Activated B cell treated with CpG ODN at 0.5 μM for 24 hours (primary cell): ENCODE measurements around the gene CNTNAP2. TPM values are rescaled to one million over a fixed set of nuclear protein-coding genes. Genes with fewer than 3 reads are reported as not detected.

ENCODE experiments used
- ATAC-seq: fragments of 200-7000 bp; cut with Tn5 transposase; one replicate; pipeline ENCODE4 v1.10.0; 2021; ENCODE audit warnings: low read depth, mild to moderate bottlenecking, moderate library complexity
- CTCF ChIA-PET: fragments of 350-600 bp; sonication (Branson Sonifier 250); formaldehyde crosslinking; loops from one replicate; lab custom pipeline; 2021; ENCODE audit warnings: antibody characterized with exemption; lab: Charles Lee
- POLR2A ChIA-PET: fragments of 350-600 bp; sonication (Branson Sonifier 250); formaldehyde crosslinking; loops from one replicate; lab custom pipeline; 2021; ENCODE audit warnings: antibody characterized with exemption; lab: Charles Lee
- DNase-seq: peaks from one replicate; pipeline ENCODE4 v3.0.0; 2022
- H3K27ac Mint-ChIP-seq: one replicate; pipeline ENCODE4 v1.8.0; 2020; ENCODE audit warnings: mixed read lengths
- H3K27me3 Mint-ChIP-seq: one replicate; pipeline ENCODE4 v1.8.0; 2021; ENCODE audit warnings: mixed read lengths
- H3K36me3 Mint-ChIP-seq: one replicate; pipeline ENCODE4 v1.8.0; 2021; ENCODE audit warnings: low read depth, mixed read lengths
- H3K4me1 Mint-ChIP-seq: one replicate; pipeline ENCODE4 v1.8.0; 2021; ENCODE audit warnings: mixed read lengths
- H3K4me3 Mint-ChIP-seq: one replicate; pipeline ENCODE4 v1.8.0; 2020; ENCODE audit warnings: mild to moderate bottlenecking, mixed read lengths
- H3K9me3 Mint-ChIP-seq: one replicate; pipeline ENCODE4 v1.8.0; 2020; ENCODE audit warnings: mixed read lengths
- CTCF ChIP-seq: fragments of 200-600 bp; IDR thresholded peaks from one replicate; pipeline ENCODE4 v1.8.0; 2022; ENCODE audit warnings: antibody characterized with exemption, mild to moderate bottlenecking
- intact Hi-C: fragments of 100-400 bp; cut with micrococcal nuclease; formaldehyde crosslinking; loops from one replicate; pipeline ENCODE4 v1.15.1; 2024
- total RNA-seq: library from RNA; stranded (reverse); gene quantifications from 2 replicates; pipeline ENCODE4 v1.2.3, GENCODE V29; 2022

CNTNAP2 gene
- total RNA-seq, 1 donor from 2014 or later = 0.84 TPM

GRCh38 chr7:147650991-147651390, 1534.4 kb downstream of the CNTNAP2 start:
- ChIA-PET POLR2A (no interaction called here), CTCF (no interaction called here)
- H3K36me3 Mint-ChIP-seq = no peaks in the 10 kb centered on the region
- intact Hi-C loops = no loop called here
- no peaks in the 10 kb centered on the region for H3K9me3 Mint-ChIP-seq
- TF ChIP-seq CTCF = no peak
- no peak for ATAC-seq
- no peaks in the 10 kb centered on the region for H3K27me3 Mint-ChIP-seq
- no peak overlapping the region for H3K4me3 Mint-ChIP-seq
- no peak overlapping the region for H3K27ac Mint-ChIP-seq
- H3K4me1 Mint-ChIP-seq = no peaks in the 10 kb centered on the region
- DNase-seq = no peak

- Mint-ChIP-seq H3K27me3 (no peaks in the 10 kb centered on the region), H3K4me3 (no peak overlapping the region), H3K27ac (no peak overlapping the region), H3K4me1 (no peaks in the 10 kb centered on the region), H3K36me3 (no peaks in the 10 kb centered on the region), H3K9me3 (no peaks in the 10 kb centered on the region)
- intact Hi-C loops = no loop called here
- TF ChIP-seq CTCF = no peak
- ATAC-seq (no peak), DNase-seq (no peak)
- POLR2A ChIA-PET = no interaction called here
- CTCF ChIA-PET = no interaction called here
Measured at GRCh38 chr7:147651601-147652000, 1535.0 kb downstream of the CNTNAP2 start.

- Mint-ChIP-seq H3K27me3 (no peaks in the 10 kb centered on the region), H3K4me1 (no peaks in the 10 kb centered on the region), H3K36me3 (no peaks in the 10 kb centered on the region), H3K9me3 (no peaks in the 10 kb centered on the region), H3K4me3 (no peak overlapping the region), H3K27ac (no peak overlapping the region)
- ATAC-seq (no peak), DNase-seq (no peak)
- ChIA-PET CTCF (no interaction called here), POLR2A (no interaction called here)
- intact Hi-C loops = no loop called here
- no peak for TF ChIP-seq CTCF
Measured at GRCh38 chr7:147653456-147653855, 1536.9 kb downstream of the CNTNAP2 start.

GRCh38 chr7:147658392-147658967, 1541.9 kb downstream of the CNTNAP2 start:
- H3K4me3 Mint-ChIP-seq = no peak overlapping the region
- DNase-seq = no peak
- ChIA-PET CTCF (no interaction called here), POLR2A (no interaction called here)
- intact Hi-C loops = no loop called here
- H3K9me3 Mint-ChIP-seq = peaks cover 3% of the 10 kb centered on the region
- H3K4me1 Mint-ChIP-seq = no peaks in the 10 kb centered on the region
- no peaks in the 10 kb centered on the region for H3K36me3 Mint-ChIP-seq
- no peaks in the 10 kb centered on the region for H3K27me3 Mint-ChIP-seq
- ATAC-seq = no peak
- no peak for TF ChIP-seq CTCF
- H3K27ac Mint-ChIP-seq = no peak overlapping the region

- no peak overlapping the region for H3K4me3 Mint-ChIP-seq
- ChIA-PET CTCF (no interaction called here), POLR2A (no interaction called here)
- TF ChIP-seq CTCF = no peak
- ATAC-seq (no peak), DNase-seq (no peak)
- no peaks in the 10 kb centered on the region for H3K4me1 Mint-ChIP-seq
- peaks cover 3% of the 10 kb centered on the region for H3K9me3 Mint-ChIP-seq
- no peaks in the 10 kb centered on the region for H3K36me3 Mint-ChIP-seq
- no peaks in the 10 kb centered on the region for H3K27me3 Mint-ChIP-seq
- intact Hi-C loops = no loop called here
- H3K27ac Mint-ChIP-seq = no peak overlapping the region
Measured at GRCh38 chr7:147659036-147659995, 1542.7 kb downstream of the CNTNAP2 start.
